ENCODE measurements around the gene SAMSN1.

SAMSN1 gene

DNA sequence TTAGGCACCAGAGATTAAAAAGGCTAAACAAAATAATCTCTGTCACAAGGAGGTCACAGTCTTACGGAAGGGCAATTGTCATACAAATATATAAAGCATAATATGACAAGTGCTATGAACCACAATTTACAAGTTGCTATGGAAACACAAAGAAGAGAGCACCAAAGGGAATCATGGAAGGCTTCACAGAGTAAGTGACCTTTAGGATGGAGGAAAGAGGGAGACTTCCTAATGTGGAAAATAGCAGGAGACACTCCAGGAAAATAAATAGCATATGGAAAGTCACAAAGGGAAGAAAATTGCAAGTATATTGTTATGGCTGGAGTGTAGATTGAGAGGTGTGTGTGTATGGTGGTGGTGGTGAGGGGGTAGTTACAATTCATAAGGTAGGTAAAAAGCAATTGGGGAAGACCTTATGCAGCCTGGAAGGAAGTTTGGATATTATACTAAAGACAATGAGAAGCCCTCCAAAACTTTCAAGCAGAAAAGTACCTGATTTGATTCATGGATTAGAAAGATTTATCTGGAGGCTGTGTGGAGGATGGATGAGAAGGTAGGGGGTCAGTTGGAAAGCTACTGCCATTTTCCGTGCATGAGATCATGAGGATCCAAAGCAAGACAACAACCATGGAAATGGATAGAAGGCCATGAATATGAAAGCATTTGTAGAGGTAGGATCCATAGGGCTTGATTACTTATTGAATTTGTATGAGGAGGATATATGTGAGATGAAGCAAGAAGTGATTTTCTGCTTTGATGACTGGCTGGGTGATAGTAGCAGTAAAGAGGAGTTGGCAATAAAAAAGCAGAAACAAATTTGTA lies 61.7 kb downstream of the SAMSN1 start:
- no peak for DNase-seq (ENCODE audit: low read depth)

DNA sequence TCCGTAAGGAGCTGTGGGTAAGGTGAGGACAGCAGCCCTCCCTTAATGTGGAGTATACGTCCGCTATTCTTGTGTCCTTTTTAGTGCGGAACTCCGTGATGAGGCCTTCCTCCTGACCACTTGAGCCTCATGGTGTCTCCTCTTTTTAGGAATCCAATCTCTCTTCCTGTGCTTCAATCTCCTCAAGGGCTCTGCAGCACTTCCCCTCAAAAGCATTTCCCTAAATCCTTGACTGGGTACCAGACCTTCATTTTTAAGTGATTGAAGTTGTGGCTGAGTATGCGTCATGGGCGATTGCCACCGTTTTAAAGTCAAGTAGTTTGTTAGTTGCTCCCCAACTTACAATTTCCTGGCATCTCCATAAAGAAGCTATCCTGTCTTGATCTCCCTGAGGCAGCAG lies 62.8 kb downstream of the SAMSN1 start:
- no peak for DNase-seq (ENCODE audit: low read depth)

GRCh38 chr21:14482165-14482564 lies 64.0 kb downstream of the SAMSN1 start:
- no peak for DNase-seq (ENCODE audit: low read depth)

DNA sequence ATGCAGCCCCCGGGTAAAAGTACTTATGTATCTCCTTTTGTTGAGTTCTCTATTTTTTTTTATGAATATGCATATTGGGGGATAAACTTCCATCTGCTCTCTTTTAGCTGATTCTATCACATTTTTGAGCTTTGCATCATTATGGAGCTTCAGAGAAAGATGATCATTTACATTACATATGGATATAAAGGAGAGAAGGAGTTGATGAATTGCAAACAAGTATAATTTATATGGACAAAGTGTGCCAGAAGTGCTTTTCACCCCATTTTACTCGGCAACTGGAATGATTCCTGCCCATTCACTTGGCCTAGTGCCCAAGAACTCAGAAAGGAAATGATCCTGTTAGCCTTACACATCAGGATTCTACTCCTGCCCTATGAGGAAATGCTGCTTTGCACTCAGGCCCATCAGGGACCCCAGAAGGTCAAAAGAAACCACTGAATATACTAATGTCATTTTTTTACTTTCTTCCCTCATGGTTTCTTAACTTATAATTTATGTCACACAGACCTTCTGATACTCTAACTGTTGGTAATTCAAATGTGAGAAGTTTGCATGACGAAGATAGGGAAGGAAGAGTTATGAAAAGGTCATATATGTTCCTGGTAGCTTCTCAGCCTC lies 65.6 kb downstream of the SAMSN1 start:
- DNase-seq (ENCODE audit: low read depth), result no peak

DNA sequence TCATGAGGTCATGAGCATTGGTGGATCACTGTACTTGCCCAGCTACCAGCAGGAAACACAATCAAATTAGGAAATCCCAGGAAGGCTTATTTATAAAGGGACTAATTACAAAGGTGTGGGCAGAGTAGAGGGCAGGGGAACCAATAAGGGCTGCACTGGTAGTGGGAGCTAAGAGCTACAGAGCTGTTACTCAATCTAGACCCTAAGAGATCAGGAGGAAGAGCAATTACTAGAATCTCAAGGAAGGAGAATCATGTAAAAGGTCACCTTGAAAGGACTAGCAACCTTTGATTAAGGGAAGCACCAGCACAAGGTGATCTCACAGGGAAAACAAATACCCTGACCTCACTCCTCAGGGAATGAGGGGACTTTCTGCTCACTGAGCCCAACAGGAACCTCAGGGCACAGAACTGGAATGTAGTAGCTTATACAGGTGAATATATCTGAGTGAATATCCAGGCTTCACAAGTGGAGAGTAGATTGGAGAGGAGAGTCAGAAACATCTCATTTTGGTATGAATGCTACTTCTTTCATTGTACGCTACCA lies 66.8 kb downstream of the SAMSN1 start:
- DNase-seq (ENCODE audit: low read depth), result no peak

DNA sequence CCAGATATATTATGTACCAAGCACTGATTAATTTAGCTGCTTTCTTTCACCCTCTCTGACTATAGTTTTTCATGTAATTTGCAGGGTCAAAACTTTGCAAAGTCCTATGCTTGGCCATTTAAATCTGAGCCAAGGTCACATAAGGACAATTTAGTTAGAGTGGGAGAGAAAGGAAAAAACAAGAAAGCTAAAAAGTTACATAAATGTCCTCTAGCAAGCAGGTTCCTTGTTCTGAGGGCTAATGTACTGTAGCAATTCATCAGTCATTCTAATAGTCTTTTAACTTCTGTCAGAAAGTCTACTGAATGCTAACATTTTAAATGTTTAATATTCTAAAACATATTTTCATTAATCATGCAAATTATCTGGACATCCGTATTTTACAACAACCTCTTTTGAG lies 68.3 kb downstream of the SAMSN1 start:
- DNase-seq (ENCODE audit: low read depth), result no peak

- DNase-seq (ENCODE audit: low read depth), result no peak
Observed at GRCh38 chr21:14477133-14477532, 69.0 kb downstream of the SAMSN1 start.

GRCh38 chr21:14474995-14475394 lies 71.1 kb downstream of the SAMSN1 start:
- DNase-seq (ENCODE audit: low read depth), result no peak

DNA sequence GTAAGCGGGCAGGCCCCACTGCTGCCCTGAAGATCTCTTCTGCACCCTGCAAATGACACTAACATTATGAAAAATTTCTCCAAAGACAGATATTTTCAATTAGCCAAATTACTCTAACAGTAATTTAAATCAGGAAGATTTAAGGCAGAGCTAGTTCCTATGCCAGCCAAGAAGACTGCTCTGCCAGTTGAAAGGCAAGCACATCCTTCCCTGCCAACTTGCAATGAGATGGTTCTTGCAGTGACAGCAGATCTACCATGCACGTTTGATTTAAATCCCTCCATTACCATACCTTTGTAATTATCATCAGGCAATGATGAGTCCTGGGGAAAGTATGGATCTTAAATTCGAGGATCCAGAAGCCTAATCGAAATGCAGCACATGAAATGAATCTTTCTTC lies 76.5 kb downstream of the SAMSN1 start:
- DNase-seq (ENCODE audit: low read depth), result no peak

GRCh38 chr21:14466715-14467114 lies 79.4 kb downstream of the SAMSN1 start:
- DNase-seq (ENCODE audit: low read depth), result no peak

DNA sequence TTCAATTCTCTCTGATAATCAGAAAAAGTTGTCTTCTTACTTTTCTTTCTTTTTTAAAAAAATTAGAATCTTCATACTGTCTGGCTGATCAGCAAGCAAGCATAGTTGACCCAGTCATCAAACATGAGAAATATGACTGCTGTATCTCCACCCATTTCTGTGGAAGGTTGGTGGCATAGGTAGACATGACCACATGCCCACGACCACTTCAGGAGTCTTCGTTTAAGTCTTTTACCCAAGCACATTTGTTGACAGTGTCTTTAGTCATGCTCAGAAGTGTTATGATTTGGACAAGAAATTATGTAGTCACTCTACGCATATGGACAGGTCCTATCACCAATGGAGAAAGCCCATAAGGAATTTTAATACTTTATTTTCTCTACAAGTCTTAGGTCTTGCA lies 88.4 kb downstream of the SAMSN1 start:
- no peak for DNase-seq (ENCODE audit: low read depth)

DNA sequence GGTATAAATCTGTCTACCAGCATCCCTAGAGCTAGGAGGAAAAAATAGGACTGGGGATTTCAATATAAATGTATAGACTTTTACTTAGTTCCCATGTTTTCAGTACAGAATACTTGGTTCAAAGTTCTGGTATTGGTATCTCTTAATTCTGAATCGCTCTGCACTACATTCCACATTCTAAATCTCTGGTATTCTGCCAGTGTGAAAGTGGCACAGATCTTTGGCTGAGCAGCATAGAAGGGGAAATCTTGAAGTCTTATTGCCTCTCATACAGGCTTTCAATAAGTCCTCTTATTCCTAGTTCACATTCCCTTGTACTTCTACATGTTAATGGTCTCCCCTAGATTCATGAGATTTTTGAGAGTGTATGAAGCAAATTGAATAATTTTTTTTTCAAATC lies 89.2 kb downstream of the SAMSN1 start:
- DNase-seq (ENCODE audit: low read depth), result no peak

DNA sequence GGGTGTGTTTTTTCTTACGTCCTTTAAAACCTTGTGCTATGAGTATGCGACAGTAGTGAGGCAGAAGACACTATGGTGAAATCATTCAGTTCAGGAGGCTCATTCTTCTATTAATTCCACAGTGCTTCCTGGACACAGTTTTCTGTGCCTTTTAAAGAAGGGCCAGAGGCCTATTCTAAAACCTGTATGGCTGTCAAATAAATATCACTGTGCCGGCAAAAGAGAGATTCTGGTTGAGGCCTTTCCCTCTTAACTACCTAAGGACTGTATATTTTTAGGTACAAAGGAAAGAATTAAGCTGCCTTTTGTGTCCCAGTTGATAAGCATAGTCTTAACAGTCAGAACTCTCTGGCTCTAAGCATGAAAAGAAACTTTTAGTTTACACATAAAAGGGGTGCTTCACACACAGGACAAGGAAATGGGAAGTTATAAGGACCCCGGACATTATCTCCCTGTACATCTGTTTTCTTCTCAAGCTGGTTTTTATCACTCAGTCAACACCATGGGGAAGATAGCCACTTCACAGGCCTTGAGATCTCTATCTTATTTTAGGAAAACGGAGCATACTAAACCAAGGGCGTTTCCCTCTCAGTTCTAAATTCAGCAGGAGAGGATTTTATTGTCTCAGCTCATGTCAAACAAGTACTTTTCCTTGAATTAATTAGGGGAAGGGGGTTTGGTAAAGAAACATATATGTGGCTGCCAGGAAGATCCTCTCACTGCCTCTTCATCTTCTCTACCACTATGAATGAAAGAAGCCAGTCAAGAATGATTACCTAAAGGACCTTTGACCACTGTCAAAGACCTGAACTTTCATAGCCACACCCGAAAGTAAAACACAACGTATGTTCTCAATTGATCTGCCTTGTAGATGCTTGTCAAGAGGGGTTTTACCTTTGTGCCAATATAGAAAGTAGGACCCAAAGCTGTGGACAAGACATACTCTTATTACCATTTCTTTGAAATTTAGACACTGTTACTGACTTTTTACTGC lies 91.8 kb downstream of the SAMSN1 start:
- DNase-seq (ENCODE audit: low read depth), result no peak

GRCh38 chr21:14453339-14454015 lies 92.6 kb downstream of the SAMSN1 start:
- no peak for DNase-seq (ENCODE audit: low read depth)

GRCh38 chr21:14452727-14453241 lies 93.3 kb downstream of the SAMSN1 start:
- no peak for DNase-seq (ENCODE audit: low read depth)

GRCh38 chr21:14452031-14452726 lies 93.9 kb downstream of the SAMSN1 start:
- no peak for DNase-seq (ENCODE audit: low read depth)

GRCh38 chr21:14451546-14451945 lies 94.6 kb downstream of the SAMSN1 start:
- no peak for DNase-seq (ENCODE audit: low read depth)

DNA sequence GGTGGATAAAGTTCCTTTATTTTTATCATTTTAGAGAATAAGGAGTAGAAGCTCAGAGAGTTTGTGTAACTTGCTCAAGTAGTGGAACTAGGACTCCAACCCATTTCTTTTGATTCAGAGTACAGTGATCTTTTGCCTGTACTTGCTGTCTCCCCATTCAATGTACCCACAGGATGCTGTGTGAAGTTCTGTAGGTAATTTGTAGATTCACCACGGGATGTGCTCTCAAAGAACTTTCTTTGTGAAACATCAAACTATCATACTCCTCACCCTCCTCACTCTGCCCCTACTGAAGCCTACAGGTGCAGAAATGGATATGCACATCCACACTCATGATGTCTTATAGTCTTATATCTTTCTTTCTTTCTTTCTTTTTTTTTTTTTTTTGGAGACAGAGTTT lies 97.3 kb downstream of the SAMSN1 start:
- DNase-seq (ENCODE audit: low read depth), result no peak

- DNase-seq (ENCODE audit: low read depth), result no peak
Observed at GRCh38 chr21:14438211-14438610, 107.9 kb downstream of the SAMSN1 start.

DNA sequence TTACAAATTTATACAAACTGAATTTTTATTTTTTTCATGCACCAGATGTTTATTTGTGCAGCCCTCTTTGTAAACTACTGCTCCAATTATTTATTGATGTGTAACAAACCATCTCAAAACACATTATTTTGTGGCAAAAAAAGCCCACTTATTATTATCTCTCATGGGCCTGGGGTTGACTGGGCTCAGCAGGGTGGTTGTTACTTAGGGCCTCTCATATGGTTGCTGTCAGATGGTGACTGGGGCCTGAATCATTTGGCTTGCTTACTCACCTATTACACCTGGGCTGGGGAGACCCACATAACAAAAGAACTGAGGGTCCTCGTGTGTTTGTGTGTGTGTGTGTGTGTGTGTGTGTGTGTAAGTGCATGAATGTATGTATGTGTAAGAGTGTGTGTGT lies 110.7 kb downstream of the SAMSN1 start:
- no peak for DNase-seq (ENCODE audit: low read depth)
